B cell (primary cell): ENCODE results near the gene RAC2. TPM values are rescaled to one million over a fixed set of nuclear protein-coding genes. Genes with fewer than 3 reads are reported as not detected.
A peak's percentile ranks its signal among the peaks of the same experiment; 100 is the strongest.

ENCODE experiments used
- ATAC-seq: fragments of 200-7000 bp; cut with Tn5 transposase; one replicate; pipeline ENCODE4 v1.10.0; 2021; ENCODE audit warnings: low read depth, mild to moderate bottlenecking, moderate number of reproducible peaks, moderate library complexity
- CTCF ChIA-PET: fragments of 350-600 bp; sonication (Branson Sonifier 250); formaldehyde crosslinking; loops from one replicate; lab custom pipeline; 2021; ENCODE audit warnings: antibody characterized with exemption, inconsistent platforms; lab: Charles Lee
- POLR2A ChIA-PET: fragments of 350-600 bp; sonication (Branson Sonifier 250); formaldehyde crosslinking; loops from one replicate; lab custom pipeline; 2021; ENCODE audit warnings: antibody characterized with exemption; lab: Charles Lee
- DNase-seq: peaks from one replicate; pipeline ENCODE4 v3.0.0; 2013
- H2AFZ ChIP-seq: 2 replicates; pipeline ENCODE4 v1.6.1; 2012; ENCODE audit warnings: mild to moderate bottlenecking, low read depth, low read length; ENCODE audit not compliant: insufficient read depth, poor library complexity, severe bottlenecking
- H3K27ac ChIP-seq, 2 donors: 1 replicate in 1 of 2; 2 replicates in 1 of 2; pipeline ENCODE4 v1.5.1; 2012 to 2013; ENCODE audit warnings: low read length in 2 of 2, mild to moderate bottlenecking in 2 of 2, moderate library complexity in 1 of 2
- H3K27me3 ChIP-seq, 4 experiments: fragments of 200-600 bp in 1 of 4; sonication (generic) in 1 of 4; replicated peaks in 1 of 4; 1 replicate in 2 of 4; 2 replicates in 2 of 4; pipeline versions ENCODE4 v1.6.1 to v1.7.0; 2013 to 2016; ENCODE audit warnings: low read length in 3 of 4, mild to moderate bottlenecking in 2 of 4, mixed read lengths in 1 of 4, moderate library complexity in 1 of 4; ENCODE audit not compliant: insufficient read depth in 4 of 4, control insufficient read depth in 3 of 4; ENCODE audit errors: control extremely low read depth in 1 of 4
- H3K36me3 ChIP-seq, 2 experiments: replicated peaks in 1 of 2; 1 replicate in 1 of 2; 2 replicates in 1 of 2; pipeline versions ENCODE4 v1.6.1 to v1.7.1; 2013; ENCODE audit warnings: low read length in 1 of 2; ENCODE audit not compliant: insufficient read depth in 2 of 2, control insufficient read depth in 1 of 2; ENCODE audit errors: control extremely low read depth in 1 of 2, extremely low read depth in 1 of 2
- H3K4me1 ChIP-seq, 2 donors: fragments of 200-600 bp in 1 of 2; sonication (generic) in 1 of 2; 1 replicate in 1 of 2; 2 replicates in 1 of 2; pipeline versions ENCODE4 v1.5.1 to v1.6.1; 2013 to 2017; ENCODE audit warnings: low read length in 2 of 2; ENCODE audit not compliant: control insufficient read depth in 2 of 2, insufficient read depth in 2 of 2
- H3K4me2 ChIP-seq: replicated peaks from 2 replicates; pipeline ENCODE3; 2012; ENCODE audit warnings: mild to moderate bottlenecking, low read depth, low read length; ENCODE audit not compliant: poor library complexity, severe bottlenecking
- H3K4me3 ChIP-seq, 5 experiments: fragments of 200-600 bp in 1 of 5; sonication (generic) in 1 of 5; 1 replicate in 3 of 5; 2 replicates in 2 of 5; pipeline versions ENCODE4 v1.5.1 to v1.7.0; 2011 to 2016; ENCODE audit warnings: low read length in 4 of 5, mild to moderate bottlenecking in 4 of 5, low read depth in 2 of 5, control low read depth in 1 of 5, moderate library complexity in 1 of 5; ENCODE audit not compliant: insufficient read depth in 1 of 5; ENCODE audit errors: control extremely low read depth in 1 of 5, extremely low read depth in 1 of 5
- H3K79me2 ChIP-seq: fragments of 200-600 bp; sonication (generic); one replicate; pipeline ENCODE4 v1.6.0; 2016; ENCODE audit warnings: low read length; ENCODE audit not compliant: control insufficient read depth, insufficient read depth
- H3K9ac ChIP-seq: fragments of 200-600 bp; sonication (generic); 2 replicates; pipeline ENCODE4 v1.6.1; 2017; ENCODE audit warnings: mild to moderate bottlenecking, low read length, moderate library complexity
- H3K9me3 ChIP-seq, 3 donors: one replicate each; pipeline versions ENCODE4 v1.6.1 to v1.7.1; 2013; ENCODE audit warnings: low read length in 2 of 3; ENCODE audit not compliant: control insufficient read depth in 2 of 3, insufficient read depth in 1 of 3; ENCODE audit errors: control extremely low read depth in 1 of 3
- H4K20me1 ChIP-seq: 2 replicates; pipeline ENCODE4 v1.6.0; 2012; ENCODE audit warnings: mild to moderate bottlenecking, low read length; ENCODE audit not compliant: insufficient read depth, control insufficient read depth, poor library complexity, severe bottlenecking
- H3K27ac Mint-ChIP-seq: one replicate; pipeline ENCODE4 v1.8.0; 2021; ENCODE audit warnings: mixed read lengths
- H3K27me3 Mint-ChIP-seq: one replicate; pipeline ENCODE4 v1.8.0; 2021; ENCODE audit warnings: mixed read lengths
- H3K4me1 Mint-ChIP-seq: one replicate; pipeline ENCODE4 v1.8.0; 2021; ENCODE audit warnings: mixed read lengths
- H3K4me3 Mint-ChIP-seq: one replicate; pipeline ENCODE4 v1.8.0; 2021; ENCODE audit warnings: mixed read lengths
- H3K9me3 Mint-ChIP-seq: one replicate; pipeline ENCODE4 v1.8.0; 2022; ENCODE audit warnings: mixed read lengths; ENCODE audit not compliant: insufficient read depth
- EZH2 ChIP-seq: IDR thresholded peaks from 2 replicates; pipeline ENCODE4 v1.6.1; 2012; ENCODE audit warnings: borderline replicate concordance, low read depth, mild to moderate bottlenecking, moderate library complexity, low read length; ENCODE audit not compliant: insufficient read depth, poor library complexity, severe bottlenecking
- WGBS: methylation state at CpG from one replicate; pipeline ENCODE4 v1.1.5; 2013; ENCODE audit warnings: missing lambda C conversion rate; ENCODE audit not compliant: insufficient coverage; 5-methylcytosine and 5-hydroxymethylcytosine counted together
- intact Hi-C: fragments of 100-400 bp; cut with micrococcal nuclease; formaldehyde crosslinking; loops from one replicate; pipeline ENCODE4 v1.10.0; 2022
- polyA plus RNA-seq: library from polyadenylated mRNA; depleted of rRNA; stranded (reverse); fragments of >200 nt; gene quantifications from 2 replicates; pipeline ENCODE4 v1.2.3, GENCODE V29; 2012
- total RNA-seq, 2 donors: library from RNA; stranded (reverse); fragments of 120-200 nt in 1 of 2; gene quantifications; 1 replicate in 1 of 2; 2 replicates in 1 of 2; pipeline versions ENCODE4 v1.2.3 to v1.2.4, GENCODE V29; 2013 to 2022
- TF ChIP-seq, protein P1 (sequence below): fragments of 200-600 bp; IDR thresholded peaks from one replicate; pipeline ENCODE4 v1.8.0; 2022; ENCODE audit warnings: antibody characterized with exemption, mild to moderate bottlenecking

The RAC2 gene
- total and polyA plus RNA-seq, 2 donors (not counting 1 experiment from before 2014, with no cell fraction given) = 273 to 776 TPM

DNA sequence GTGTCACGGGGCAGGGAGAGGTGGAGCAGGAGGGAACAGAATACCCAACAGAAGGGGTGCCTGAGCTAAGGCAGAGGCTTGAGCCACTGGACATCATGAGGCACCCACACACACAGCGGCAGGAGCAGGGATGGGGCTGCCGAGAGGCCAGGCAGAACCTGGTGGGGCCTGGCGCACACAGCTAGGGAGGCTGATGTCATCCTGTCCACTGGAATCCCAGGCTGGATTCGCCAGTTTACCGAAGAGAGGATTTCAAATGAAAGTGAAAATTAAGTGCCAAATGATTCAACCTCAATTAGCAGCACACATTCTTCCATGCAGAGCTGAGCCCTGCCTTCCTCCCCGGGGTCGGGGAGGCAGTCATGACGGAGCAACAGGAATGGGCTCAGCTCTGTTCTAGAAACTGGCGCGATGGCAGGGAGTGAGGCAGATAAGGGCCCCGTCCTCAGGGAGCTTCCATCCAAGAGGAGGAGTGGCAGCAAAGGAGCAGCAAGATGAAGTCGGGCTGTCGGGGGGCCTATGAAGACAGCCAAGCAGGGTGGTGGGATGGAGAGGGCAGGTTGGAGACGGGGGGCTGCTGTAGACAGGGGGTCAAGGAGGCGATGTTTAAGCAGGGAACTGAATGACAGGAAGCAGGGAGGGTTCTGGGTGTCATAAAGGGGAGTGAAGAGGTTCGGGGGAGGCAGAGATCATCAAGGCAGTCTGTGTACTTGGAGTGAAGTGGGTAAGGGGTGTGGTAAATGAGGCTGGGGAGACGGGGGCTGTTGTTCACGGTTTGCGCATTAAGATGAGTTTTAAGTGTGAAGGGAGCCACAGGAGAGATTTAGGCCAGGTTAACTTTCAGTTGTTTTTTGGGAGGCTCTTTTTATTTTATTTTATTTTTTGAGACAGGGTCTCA, 6.4 kb downstream of the RAC2 start:
- peaks cover 92% of the 10 kb centered on the region for H4K20me1 ChIP-seq
- no peak overlapping the region for H2AFZ ChIP-seq
- 88% methylated on average over 18 of the region's 20 CpGs for WGBS
- TF ChIP-seq, protein P1, sequence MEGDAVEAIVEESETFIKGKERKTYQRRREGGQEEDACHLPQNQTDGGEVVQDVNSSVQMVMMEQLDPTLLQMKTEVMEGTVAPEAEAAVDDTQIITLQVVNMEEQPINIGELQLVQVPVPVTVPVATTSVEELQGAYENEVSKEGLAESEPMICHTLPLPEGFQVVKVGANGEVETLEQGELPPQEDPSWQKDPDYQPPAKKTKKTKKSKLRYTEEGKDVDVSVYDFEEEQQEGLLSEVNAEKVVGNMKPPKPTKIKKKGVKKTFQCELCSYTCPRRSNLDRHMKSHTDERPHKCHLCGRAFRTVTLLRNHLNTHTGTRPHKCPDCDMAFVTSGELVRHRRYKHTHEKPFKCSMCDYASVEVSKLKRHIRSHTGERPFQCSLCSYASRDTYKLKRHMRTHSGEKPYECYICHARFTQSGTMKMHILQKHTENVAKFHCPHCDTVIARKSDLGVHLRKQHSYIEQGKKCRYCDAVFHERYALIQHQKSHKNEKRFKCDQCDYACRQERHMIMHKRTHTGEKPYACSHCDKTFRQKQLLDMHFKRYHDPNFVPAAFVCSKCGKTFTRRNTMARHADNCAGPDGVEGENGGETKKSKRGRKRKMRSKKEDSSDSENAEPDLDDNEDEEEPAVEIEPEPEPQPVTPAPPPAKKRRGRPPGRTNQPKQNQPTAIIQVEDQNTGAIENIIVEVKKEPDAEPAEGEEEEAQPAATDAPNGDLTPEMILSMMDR = no peak
- TF ChIP-seq EZH2 = no peak
- H3K4me1 ChIP-seq = peaks cover 85 to 97% of the 10 kb centered on the region in 2 donors
- H3K4me2 ChIP-seq = peak overlapping the region; percentile 44
- Mint-ChIP-seq H3K4me3 (peak overlapping the region; percentile 72), H3K27me3 (no peaks in the 10 kb centered on the region), H3K9me3 (no peaks in the 10 kb centered on the region), H3K27ac (peak overlapping the region; percentile 85), H3K4me1 (peaks cover 96% of the 10 kb centered on the region)
- no peak overlapping the region for H3K4me3 ChIP-seq
- peaks cover 93% of the 10 kb centered on the region for H3K79me2 ChIP-seq
- peak overlapping the region; percentile 46 to 86 for H3K27ac ChIP-seq
- no peak for DNase-seq
- no peak for ATAC-seq
- no peaks in the 10 kb centered on the region for H3K27me3 ChIP-seq
- intact Hi-C loops = no loop called here
- POLR2A ChIA-PET = no interaction called here
- H3K9me3 ChIP-seq = no peaks in the 10 kb centered on the region
- CTCF ChIA-PET = interaction anchor here (1.2 to 17.0 kb wide), 10 partner anchors 8 to 221 kb away, joined by 3 to 377 read pairs (median 6); no protein-coding TSS in a partner anchor
- H3K9ac ChIP-seq = no peak overlapping the region
- H3K36me3 ChIP-seq = peaks cover 2 to 91% of the 10 kb centered on the region in 2 experiments
